Activated naive CD8-positive, alpha-beta T cell treated with anti-CD3 and anti-CD28 coated beads for 36 hours (primary cell): ENCODE measurements around the gene TFDP2. TPM values are rescaled to one million over a fixed set of nuclear protein-coding genes. Genes with fewer than 3 reads are reported as not detected.
"Not testable (repeated sequence)": the region's sequence is repeated elsewhere in the genome, so short reads cannot be mapped to it uniquely, and the experiment has no call there.

ENCODE experiments used
- DNase-seq: peaks from one replicate; pipeline ENCODE4 v3.0.0; 2021
- H3K27ac Mint-ChIP-seq: one replicate; pipeline ENCODE4 v1.8.0; 2022; ENCODE audit warnings: mild to moderate bottlenecking, moderate library complexity, mixed read lengths
- H3K27me3 Mint-ChIP-seq: one replicate; pipeline ENCODE4 v1.8.0; 2022; ENCODE audit warnings: mild to moderate bottlenecking, mixed read lengths
- H3K36me3 Mint-ChIP-seq: one replicate; pipeline ENCODE4 v1.8.0; 2021; ENCODE audit warnings: mild to moderate bottlenecking, mixed read lengths
- H3K4me1 Mint-ChIP-seq: one replicate; pipeline ENCODE4 v1.8.0; 2021; ENCODE audit warnings: mixed read lengths
- H3K4me3 Mint-ChIP-seq: one replicate; pipeline ENCODE4 v1.8.0; 2022; ENCODE audit warnings: mild to moderate bottlenecking, moderate library complexity, mixed read lengths
- H3K9me3 Mint-ChIP-seq: one replicate; pipeline ENCODE4 v1.8.0; 2022; ENCODE audit warnings: mixed read lengths
- total RNA-seq, 2 experiments: library from RNA; stranded (reverse); gene quantifications; one replicate each; pipeline ENCODE4 v1.2.3, GENCODE V29; 2021

Gene TFDP2
- total RNA-seq, 2 experiments from 2014 or later, result 28.1 to 32.0 TPM

DNA sequence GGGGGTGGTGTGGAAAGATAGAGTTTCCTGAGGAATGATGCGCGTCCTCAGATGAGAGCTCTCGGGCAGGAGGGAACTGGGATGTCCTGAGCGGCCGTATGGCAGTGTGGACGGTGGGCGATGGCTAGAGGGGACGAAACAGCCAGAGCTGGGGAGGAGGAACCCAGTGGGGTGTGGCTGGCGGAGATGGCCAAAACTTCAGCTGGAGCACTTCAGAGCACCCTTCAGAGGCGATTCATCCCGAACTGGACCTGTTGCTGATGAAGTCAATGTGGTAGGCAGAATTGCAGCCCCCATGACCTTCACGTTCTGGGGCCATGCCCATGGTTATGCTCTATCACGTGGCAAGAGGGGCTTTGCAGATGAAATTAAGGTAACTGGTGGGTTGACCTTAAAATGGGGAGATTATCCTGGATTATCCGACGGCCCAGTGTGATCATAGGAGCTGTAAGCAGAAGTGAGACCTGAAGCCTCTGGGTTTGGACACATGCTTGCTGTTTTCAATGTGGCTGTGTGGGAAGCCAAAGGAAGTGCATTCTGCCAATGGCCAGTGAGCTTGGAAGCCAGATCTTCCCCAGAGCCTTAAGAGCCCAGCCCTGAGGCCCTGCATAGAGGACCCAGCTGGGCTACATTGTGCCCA, 220.6 kb downstream of the TFDP2 start:
- H3K27me3 Mint-ChIP-seq, result no peaks in the 10 kb centered on the region
- peaks cover 23% of the 10 kb centered on the region for H3K36me3 Mint-ChIP-seq
- H3K4me1 Mint-ChIP-seq, result peaks cover 1% of the 10 kb centered on the region
- H3K4me3 Mint-ChIP-seq, result no peak overlapping the region
- no peak overlapping the region for H3K27ac Mint-ChIP-seq
- H3K9me3 Mint-ChIP-seq, result no peaks in the 10 kb centered on the region
- DNase-seq, result no peak

DNA sequence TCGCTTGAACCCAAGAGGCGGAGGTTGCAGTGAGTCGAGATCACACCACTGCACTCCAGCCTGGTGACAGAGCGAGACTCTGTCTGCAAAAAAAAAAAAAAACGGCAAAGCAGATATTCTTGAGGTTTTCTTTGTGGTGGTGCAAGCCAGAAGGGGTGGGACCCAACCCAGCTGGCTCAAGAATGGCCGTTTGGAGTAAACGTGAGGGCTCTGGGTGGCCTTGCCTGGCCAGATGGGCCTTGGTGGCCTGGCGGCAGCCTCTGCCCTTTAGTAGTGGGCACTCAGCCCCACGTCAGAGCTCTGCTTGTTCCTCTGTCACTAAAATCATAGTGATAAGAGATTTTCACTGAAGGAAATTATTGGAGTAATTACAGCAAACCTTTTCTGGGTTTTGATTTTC, 222.4 kb downstream of the TFDP2 start:
- Mint-ChIP-seq H3K27ac (no peak overlapping the region), H3K36me3 (peaks cover 27% of the 10 kb centered on the region), H3K27me3 (no peaks in the 10 kb centered on the region), H3K4me1 (no peaks in the 10 kb centered on the region), H3K9me3 (no peaks in the 10 kb centered on the region), H3K4me3 (no peak overlapping the region)
- no peak for DNase-seq

DNA sequence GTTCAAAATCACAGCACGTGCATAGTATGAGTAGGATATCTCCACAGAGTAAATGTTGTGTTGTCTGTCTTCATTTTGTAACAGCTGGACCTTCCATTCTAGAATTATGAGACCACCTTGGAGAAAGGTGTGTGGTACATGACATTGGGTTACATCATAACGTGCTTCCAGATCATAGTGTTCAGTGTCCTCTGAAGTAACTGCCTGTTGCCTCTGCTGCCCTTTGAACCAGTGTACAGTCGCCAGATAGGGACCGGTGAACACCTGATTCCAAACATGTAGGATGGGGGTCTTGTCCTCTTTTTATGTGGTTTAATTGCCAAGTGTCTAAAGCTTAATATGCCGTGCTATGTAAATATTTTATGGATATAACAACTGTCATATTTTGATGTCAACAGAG, 223.7 kb downstream of the TFDP2 start:
- H3K9me3 Mint-ChIP-seq, DNase-seq, H3K27me3 Mint-ChIP-seq, H3K27ac Mint-ChIP-seq, H3K4me3 Mint-ChIP-seq, H3K4me1 Mint-ChIP-seq: not testable (repeated sequence)
- peaks cover 31% of the 10 kb centered on the region for H3K36me3 Mint-ChIP-seq

DNA sequence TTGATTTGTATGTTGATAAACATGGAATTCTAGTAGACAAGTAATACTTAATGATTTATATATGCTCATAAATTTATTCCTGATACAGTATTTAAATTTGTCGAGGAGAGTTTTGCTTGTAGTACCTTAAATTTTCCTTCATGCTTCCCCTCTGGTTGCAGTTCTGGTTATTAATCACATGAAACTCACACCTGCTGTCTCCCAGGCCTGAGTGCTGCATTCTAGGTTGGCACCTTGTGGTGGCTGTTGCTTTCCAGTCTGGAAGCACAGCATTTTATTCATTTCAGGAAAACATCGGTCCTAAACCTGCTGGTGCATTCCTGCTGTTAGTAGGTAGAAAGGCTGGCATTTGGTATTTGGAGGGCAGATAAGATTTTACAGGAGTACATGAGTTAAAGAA, 228.0 kb downstream of the TFDP2 start:
- H3K4me3 Mint-ChIP-seq, result no peak overlapping the region
- no peaks in the 10 kb centered on the region for H3K4me1 Mint-ChIP-seq
- H3K36me3 Mint-ChIP-seq, result peaks cover 27% of the 10 kb centered on the region
- H3K9me3 Mint-ChIP-seq, result no peaks in the 10 kb centered on the region
- no peak overlapping the region for H3K27ac Mint-ChIP-seq
- no peak for DNase-seq
- H3K27me3 Mint-ChIP-seq, result no peaks in the 10 kb centered on the region

DNA sequence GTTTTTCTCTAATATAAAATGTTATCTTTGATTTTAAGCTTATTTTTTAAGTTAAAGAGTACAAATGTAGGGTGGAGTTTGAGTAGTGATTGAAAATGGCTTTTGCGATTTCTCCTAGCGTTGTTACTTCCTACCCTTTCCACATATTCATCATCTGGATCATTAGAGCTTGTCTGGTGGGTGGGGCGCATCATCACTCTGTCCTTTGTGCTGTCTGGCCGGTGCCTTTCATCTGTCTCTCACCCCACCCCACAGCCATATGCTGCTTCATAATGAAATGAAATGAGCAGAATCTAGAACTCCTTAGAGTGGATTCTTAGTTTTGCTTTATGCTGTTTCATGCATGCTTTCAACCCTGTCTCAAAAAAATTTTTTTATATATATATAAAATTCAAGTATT, 228.6 kb downstream of the TFDP2 start:
- Mint-ChIP-seq H3K4me3 (no peak overlapping the region), H3K27ac (no peak overlapping the region), H3K4me1 (no peaks in the 10 kb centered on the region), H3K36me3 (peaks cover 30% of the 10 kb centered on the region), H3K27me3 (no peaks in the 10 kb centered on the region), H3K9me3 (no peaks in the 10 kb centered on the region)
- no peak for DNase-seq

DNA sequence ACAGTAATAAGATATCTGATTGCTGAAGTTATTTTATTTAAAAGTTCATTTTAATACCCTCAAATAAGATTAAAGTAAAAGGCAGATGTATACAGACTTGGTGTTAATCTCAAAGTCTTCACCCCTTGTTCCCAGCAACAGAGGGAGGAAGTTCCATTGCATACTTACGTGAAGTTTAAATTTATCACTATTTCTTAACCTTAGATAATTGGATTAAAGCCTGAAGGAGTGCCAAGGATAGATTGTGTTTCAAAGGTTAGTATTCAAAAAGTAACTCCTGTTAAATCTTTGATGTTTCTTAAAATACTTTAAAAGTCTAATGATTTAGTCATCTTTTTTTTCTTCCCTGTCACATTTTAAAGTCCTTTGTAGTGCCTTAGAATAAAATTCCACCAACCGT, 233.6 kb downstream of the TFDP2 start:
- no peak for DNase-seq
- H3K27ac Mint-ChIP-seq, result no peak overlapping the region
- peaks cover 4% of the 10 kb centered on the region for H3K9me3 Mint-ChIP-seq
- peaks cover 2% of the 10 kb centered on the region for H3K4me1 Mint-ChIP-seq
- H3K36me3 Mint-ChIP-seq, result peaks cover 43% of the 10 kb centered on the region
- H3K27me3 Mint-ChIP-seq, result no peaks in the 10 kb centered on the region
- no peak overlapping the region for H3K4me3 Mint-ChIP-seq

DNA sequence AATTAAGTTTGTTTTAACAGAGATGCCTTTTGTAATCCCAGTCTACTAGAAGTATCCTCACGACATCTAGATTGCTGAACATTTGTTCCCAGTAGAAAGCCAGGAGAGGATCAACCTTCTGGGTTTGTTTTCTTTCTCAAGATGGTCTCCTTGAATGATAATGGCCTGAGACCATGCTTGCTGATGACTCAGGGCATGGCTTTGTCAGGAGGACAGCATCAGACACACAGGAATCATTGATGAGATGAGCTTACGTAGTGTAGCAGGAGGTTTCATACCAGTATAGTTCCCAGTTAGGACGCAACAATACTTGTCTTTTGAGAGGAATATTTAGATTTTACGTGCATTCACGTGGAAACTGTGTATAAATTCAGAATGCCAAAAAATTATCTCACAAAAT, 234.3 kb downstream of the TFDP2 start:
- Mint-ChIP-seq H3K9me3 (peaks cover 4% of the 10 kb centered on the region), H3K27me3 (no peaks in the 10 kb centered on the region), H3K4me1 (peaks cover 2% of the 10 kb centered on the region), H3K27ac (no peak overlapping the region), H3K4me3 (no peak overlapping the region), H3K36me3 (peaks cover 41% of the 10 kb centered on the region)
- DNase-seq, result no peak

DNA sequence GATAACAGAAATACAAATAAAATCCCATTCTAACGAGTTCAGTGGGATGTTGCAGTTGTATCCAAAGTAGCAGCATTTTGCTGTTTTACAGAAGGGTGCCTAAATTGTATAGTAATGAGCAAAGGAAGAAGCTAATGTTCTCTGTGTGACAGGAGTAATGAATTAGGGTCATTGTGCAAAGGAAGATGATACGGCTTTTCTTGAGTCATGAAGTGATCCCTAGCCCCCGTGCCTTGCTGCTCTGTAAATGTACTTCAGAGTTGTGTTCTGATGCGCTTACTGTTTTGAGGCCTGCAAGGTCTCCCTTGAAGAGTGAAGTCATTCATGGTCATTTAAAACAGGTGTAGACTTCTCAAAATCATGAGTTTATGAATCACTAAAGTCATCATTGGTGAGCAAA, 235.0 kb downstream of the TFDP2 start:
- Mint-ChIP-seq H3K36me3 (peaks cover 45% of the 10 kb centered on the region), H3K27me3 (no peaks in the 10 kb centered on the region)

DNA sequence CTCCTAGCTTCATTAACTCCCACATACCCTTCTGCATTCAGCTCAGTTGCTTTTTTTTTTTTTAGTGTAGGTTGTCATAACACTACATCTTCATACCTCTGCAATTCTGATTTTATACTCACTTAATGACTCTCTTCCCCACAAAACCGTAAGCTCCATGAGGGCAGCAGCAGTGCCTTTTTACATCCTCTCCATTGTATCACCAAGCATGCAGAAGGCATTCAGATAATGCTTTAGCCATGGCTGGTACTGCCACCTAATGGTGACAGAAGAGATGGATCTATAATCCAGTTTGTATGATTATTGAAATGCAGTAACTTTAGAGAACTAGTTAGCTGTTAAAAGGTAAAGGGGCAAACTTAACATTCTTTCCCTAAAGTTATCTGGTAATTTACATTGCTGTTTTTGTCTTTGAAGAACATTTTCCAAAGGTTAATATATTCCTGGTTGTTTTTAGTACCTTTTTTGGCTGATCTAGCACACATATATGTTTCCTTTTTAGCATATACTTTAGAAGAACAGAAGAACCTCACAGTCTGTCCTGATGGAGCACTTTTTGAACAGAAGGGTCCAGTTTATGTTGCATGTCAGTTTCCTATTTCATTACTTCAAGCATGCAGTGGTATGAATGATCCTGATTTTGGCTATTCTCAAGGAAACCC, 236.1 kb downstream of the TFDP2 start:
- no peak overlapping the region for H3K4me3 Mint-ChIP-seq
- no peaks in the 10 kb centered on the region for H3K27me3 Mint-ChIP-seq
- peaks cover 51% of the 10 kb centered on the region for H3K36me3 Mint-ChIP-seq
- peak; percentile 17 for DNase-seq
- peak overlapping the region; percentile 10 for H3K27ac Mint-ChIP-seq
- peaks cover 2% of the 10 kb centered on the region for H3K4me1 Mint-ChIP-seq
- H3K9me3 Mint-ChIP-seq, result peaks cover 4% of the 10 kb centered on the region

More for the DNA sequence above, 235.0 kb downstream of the TFDP2 start:
- peaks cover 4% of the 10 kb centered on the region for H3K9me3 Mint-ChIP-seq
- peaks cover 2% of the 10 kb centered on the region for H3K4me1 Mint-ChIP-seq
- H3K4me3 Mint-ChIP-seq, result no peak overlapping the region
- DNase-seq, result no peak
- H3K27ac Mint-ChIP-seq, result no peak overlapping the region

DNA sequence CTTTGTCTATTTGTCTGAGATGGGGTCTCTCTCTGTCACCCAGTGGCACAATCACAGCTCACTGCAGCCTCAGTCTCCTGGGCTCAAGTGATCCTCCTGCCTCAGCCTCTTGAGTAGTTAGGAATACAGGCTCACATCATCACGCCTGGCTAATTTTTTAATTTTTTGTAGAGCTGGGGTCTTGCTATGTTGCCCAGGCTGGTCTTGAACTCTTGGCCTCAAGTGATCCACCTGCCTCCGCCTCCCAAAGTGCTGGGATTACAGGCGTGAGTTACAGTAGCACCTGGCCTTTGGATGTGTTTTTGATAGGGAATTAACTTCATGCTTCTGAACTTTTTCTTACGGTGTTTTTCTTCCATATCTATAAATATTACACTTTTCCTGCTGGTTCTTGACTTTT, 239.4 kb downstream of the TFDP2 start:
- H3K27me3 Mint-ChIP-seq, H3K27ac Mint-ChIP-seq, DNase-seq: not testable (repeated sequence)

DNA sequence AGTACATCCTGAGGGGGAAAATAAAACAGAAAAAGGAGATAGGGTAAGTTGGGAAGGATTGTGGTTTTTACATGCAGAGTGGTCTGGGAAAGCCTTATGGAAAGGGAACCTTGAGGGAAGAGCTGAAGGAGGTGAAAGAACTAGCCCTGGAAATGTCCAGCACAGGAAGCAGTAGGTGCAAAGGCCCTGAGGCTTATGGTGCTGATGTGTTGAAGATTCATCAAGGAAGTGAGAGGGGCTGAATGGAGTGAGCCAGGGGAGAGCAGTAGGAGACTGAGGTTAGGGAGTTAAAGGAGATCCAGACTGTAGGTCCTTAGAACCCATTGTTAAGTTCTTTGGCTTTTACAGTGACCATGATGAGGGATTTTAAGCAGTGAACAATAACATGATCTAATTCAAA, 239.9 kb downstream of the TFDP2 start:
- no peak for DNase-seq
- Mint-ChIP-seq H3K4me3 (no peak overlapping the region), H3K36me3 (peaks cover 56% of the 10 kb centered on the region), H3K27me3 (no peaks in the 10 kb centered on the region), H3K9me3 (peaks cover 4% of the 10 kb centered on the region), H3K27ac (no peak overlapping the region), H3K4me1 (peaks cover 4% of the 10 kb centered on the region)

More for the DNA sequence above, 239.4 kb downstream of the TFDP2 start:
- H3K36me3 Mint-ChIP-seq, result peaks cover 54% of the 10 kb centered on the region
- H3K9me3 Mint-ChIP-seq, H3K4me3 Mint-ChIP-seq, H3K4me1 Mint-ChIP-seq: not testable (repeated sequence)

DNA sequence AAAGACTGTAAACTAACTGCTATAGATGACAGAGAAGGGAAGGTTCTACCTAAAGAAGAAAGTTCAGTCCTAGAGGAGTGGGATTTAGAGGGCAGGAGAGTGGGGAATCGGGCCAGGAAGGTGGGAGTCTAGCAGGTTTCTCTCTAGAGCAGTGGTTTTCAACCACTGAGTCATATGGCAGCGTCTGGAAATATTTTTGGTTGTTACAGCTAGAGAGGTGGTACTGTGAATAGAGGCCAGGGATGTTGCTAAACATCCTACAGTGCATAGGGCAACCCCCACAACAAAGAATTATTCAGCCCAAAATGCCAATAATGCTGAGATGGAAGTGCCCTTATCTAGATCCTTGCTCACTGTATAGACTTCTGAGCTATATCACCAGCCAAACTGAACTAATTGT, 244.2 kb downstream of the TFDP2 start:
- H3K36me3 Mint-ChIP-seq, result peaks cover 48% of the 10 kb centered on the region
- DNase-seq, result no peak
- H3K9me3 Mint-ChIP-seq, result peaks cover 4% of the 10 kb centered on the region
- peak overlapping the region; percentile 17 for H3K27ac Mint-ChIP-seq
- H3K4me3 Mint-ChIP-seq, result no peak overlapping the region
- peaks cover 9% of the 10 kb centered on the region for H3K4me1 Mint-ChIP-seq
- H3K27me3 Mint-ChIP-seq, result no peaks in the 10 kb centered on the region

DNA sequence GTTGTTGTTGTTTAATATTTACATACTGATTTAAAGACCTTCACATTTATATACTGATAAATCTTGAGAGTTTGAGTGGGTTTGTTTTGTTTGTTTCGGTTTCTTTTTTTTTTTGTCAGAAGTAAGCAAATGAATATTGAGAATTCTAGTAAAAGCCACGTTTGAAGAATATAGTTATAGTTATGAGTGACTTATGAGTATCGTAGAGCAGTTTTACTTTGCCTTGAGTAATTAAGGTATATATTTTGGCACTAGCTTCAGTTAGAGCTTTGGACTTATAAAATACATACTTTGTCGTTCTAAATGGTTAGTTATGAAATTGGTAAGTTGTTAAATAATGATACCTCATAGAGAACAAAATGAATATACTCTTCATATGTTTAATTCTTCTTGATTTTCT, 245.1 kb downstream of the TFDP2 start:
- Mint-ChIP-seq H3K9me3 (peaks cover 8% of the 10 kb centered on the region), H3K4me1 (peaks cover 9% of the 10 kb centered on the region), H3K4me3 (no peak overlapping the region), H3K27ac (no peak overlapping the region), H3K27me3 (no peaks in the 10 kb centered on the region), H3K36me3 (peaks cover 52% of the 10 kb centered on the region)
- no peak for DNase-seq

DNA sequence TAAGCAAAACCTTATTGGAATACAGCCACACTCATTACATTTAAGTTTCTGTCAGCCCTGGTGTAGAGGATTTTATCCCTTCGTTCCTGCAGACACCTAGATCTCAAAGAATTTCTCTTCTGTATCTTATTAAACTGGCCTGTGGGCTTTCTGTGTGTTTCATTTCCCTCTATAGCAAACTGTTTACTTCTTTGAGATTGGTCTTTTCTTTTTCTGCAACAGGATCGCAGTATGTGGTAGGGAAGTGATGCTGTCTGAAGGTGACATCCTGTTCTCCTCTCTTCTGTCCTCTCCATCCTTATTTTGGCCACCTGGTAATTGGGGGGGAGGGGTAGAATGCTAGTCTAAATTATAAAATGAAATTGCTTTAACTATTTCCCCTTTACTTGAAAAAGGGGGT, 247.4 kb downstream of the TFDP2 start:
- H3K9me3 Mint-ChIP-seq, result peaks cover 13% of the 10 kb centered on the region
- peaks cover 54% of the 10 kb centered on the region for H3K36me3 Mint-ChIP-seq
- H3K27me3 Mint-ChIP-seq, result no peaks in the 10 kb centered on the region
- no peak for DNase-seq
- peaks cover 11% of the 10 kb centered on the region for H3K4me1 Mint-ChIP-seq
- no peak overlapping the region for H3K27ac Mint-ChIP-seq
- H3K4me3 Mint-ChIP-seq, result no peak overlapping the region

DNA sequence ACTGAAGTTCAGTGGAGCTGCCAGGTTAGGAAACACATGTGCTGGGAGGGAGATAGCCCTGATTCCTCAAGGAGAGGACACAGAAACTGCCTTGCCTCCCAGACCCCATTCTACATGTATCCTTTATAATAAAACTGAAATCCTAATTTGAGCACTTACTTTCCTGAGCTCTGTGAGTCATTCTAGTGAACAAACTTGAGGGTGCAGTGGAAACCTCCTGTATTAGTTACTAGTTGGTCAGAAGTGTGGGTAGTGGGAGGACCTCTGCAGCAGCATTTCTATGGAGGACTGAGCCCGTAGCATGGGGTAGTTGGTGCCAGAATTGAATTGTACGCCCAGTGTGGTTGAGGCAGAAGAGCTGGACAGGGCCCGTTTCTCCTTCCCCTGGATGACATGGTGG, 249.0 kb downstream of the TFDP2 start:
- Mint-ChIP-seq H3K4me1 (peaks cover 18% of the 10 kb centered on the region), H3K27me3 (no peaks in the 10 kb centered on the region), H3K36me3 (peaks cover 61% of the 10 kb centered on the region), H3K27ac (no peak overlapping the region), H3K9me3 (peaks cover 13% of the 10 kb centered on the region), H3K4me3 (no peak overlapping the region)
- DNase-seq, result no peak

DNA sequence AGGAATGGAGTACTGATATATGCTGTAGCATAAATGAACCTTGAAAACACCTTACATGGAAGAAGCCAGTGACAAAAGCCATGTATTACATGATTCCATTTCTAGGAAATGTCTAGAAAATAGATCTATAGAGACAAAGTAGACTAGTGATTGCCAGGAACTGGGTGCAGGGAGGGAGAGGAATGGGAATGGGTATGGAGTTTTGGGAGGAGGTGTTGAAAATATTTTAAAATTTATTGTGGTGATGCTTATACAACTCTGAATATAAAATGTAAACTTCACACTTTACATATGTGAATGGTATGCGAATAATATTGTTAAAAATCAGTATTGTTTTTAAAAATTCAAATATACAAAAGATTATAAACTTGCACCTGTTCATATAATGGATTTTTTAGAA, 250.4 kb downstream of the TFDP2 start:
- Mint-ChIP-seq H3K27me3 (no peaks in the 10 kb centered on the region), H3K27ac (no peak overlapping the region), H3K9me3 (peaks cover 13% of the 10 kb centered on the region), H3K36me3 (peaks cover 61% of the 10 kb centered on the region), H3K4me3 (no peak overlapping the region), H3K4me1 (peaks cover 12% of the 10 kb centered on the region)
- no peak for DNase-seq
